HFFc6 (cell line): ENCODE measurements around the gene MYBL2. TPM values are rescaled to one million over a fixed set of nuclear protein-coding genes. Genes with fewer than 3 reads are reported as not detected.

ENCODE experiments used
- DNase-seq: peaks from one replicate; pipeline ENCODE4 v3.0.0-alpha.2; 2018
- H3K27ac Mint-ChIP-seq: 2 replicates; pipeline ENCODE4 v1.8.0; 2020; ENCODE audit warnings: mild to moderate bottlenecking, mixed read lengths
- H3K27me3 Mint-ChIP-seq: 2 replicates; pipeline ENCODE4 v1.8.0; 2021; ENCODE audit warnings: mild to moderate bottlenecking, moderate library complexity, mixed read lengths; ENCODE audit not compliant: insufficient read depth
- H3K36me3 Mint-ChIP-seq: 2 replicates; pipeline ENCODE4 v1.8.0; 2021; ENCODE audit warnings: low read depth, mixed read lengths
- H3K4me1 Mint-ChIP-seq: 2 replicates; pipeline ENCODE4 v1.8.0; 2020; ENCODE audit warnings: low read depth, mixed read lengths
- H3K4me3 Mint-ChIP-seq: 2 replicates; pipeline ENCODE4 v1.8.0; 2020; ENCODE audit warnings: mild to moderate bottlenecking, moderate library complexity, mixed read lengths
- H3K9me3 Mint-ChIP-seq: 2 replicates; pipeline ENCODE4 v1.8.0; 2020; ENCODE audit warnings: mild to moderate bottlenecking, mixed read lengths
- CTCF ChIP-seq: fragments of 200-600 bp; sonication (generic); IDR thresholded peaks from 2 replicates; pipeline ENCODE4 v1.5.0; 2021; ENCODE audit warnings: antibody characterized with exemption, mild to moderate bottlenecking
- total RNA-seq, 6 experiments: library from RNA; stranded (reverse); fragmentation: NEBNext Ultra II Directional; extraction: Animal tissue kit (Norgen Biotek cat#: 25700); gene quantifications; 2 replicates in 1 of 6; 3 replicates in 5 of 6; pipeline ENCODE4 v1.2.3, GENCODE V29; 2021

MYBL2 gene
- total RNA-seq, 6 experiments from 2014 or later = 8.9 to 20.4 (median 20.1) TPM

- Mint-ChIP-seq H3K36me3 (no peaks in the 10 kb centered on the region), H3K27me3 (peaks cover 8% of the 10 kb centered on the region), H3K4me1 (peaks cover 27% of the 10 kb centered on the region), H3K27ac (no peak overlapping the region), H3K4me3 (no peak overlapping the region), H3K9me3 (no peaks in the 10 kb centered on the region)
- DNase-seq = no peak
- TF ChIP-seq CTCF = no peak
Measured at GRCh38 chr20:43728686-43729255, 61.9 kb downstream of the MYBL2 start.

GRCh38 chr20:43731469-43731868, 64.6 kb downstream of the MYBL2 start:
- peaks cover 23% of the 10 kb centered on the region for H3K4me1 Mint-ChIP-seq

GRCh38 chr20:43731927-43732326, 65.0 kb downstream of the MYBL2 start:
- no peak overlapping the region for H3K27ac Mint-ChIP-seq

More at GRCh38 chr20:43731469-43731868, 64.6 kb downstream of the MYBL2 start:
- peak; percentile 32 for DNase-seq
- no peaks in the 10 kb centered on the region for H3K9me3 Mint-ChIP-seq
- H3K27ac Mint-ChIP-seq = no peak overlapping the region
- H3K4me3 Mint-ChIP-seq = no peak overlapping the region
- peaks cover 6% of the 10 kb centered on the region for H3K27me3 Mint-ChIP-seq
- H3K36me3 Mint-ChIP-seq = no peaks in the 10 kb centered on the region
- TF ChIP-seq CTCF = no peak

GRCh38 chr20:43736588-43737158, 69.8 kb downstream of the MYBL2 start:
- Mint-ChIP-seq H3K4me1 (peaks cover 5% of the 10 kb centered on the region; the same call in 1 of the 2 replicates), H3K9me3 (no peaks in the 10 kb centered on the region), H3K27me3 (peaks cover 2% of the 10 kb centered on the region; the same call in 1 of the 2 replicates), H3K27ac (no peak overlapping the region), H3K36me3 (no peaks in the 10 kb centered on the region), H3K4me3 (no peak overlapping the region)
- no peak for DNase-seq
- TF ChIP-seq CTCF = no peak

More at GRCh38 chr20:43731927-43732326, 65.0 kb downstream of the MYBL2 start:
- H3K9me3 Mint-ChIP-seq = no peaks in the 10 kb centered on the region
- H3K27me3 Mint-ChIP-seq = peaks cover 6% of the 10 kb centered on the region
- H3K4me1 Mint-ChIP-seq = peaks cover 18% of the 10 kb centered on the region
- no peak for DNase-seq
- TF ChIP-seq CTCF = no peak
- H3K4me3 Mint-ChIP-seq = no peak overlapping the region
- H3K36me3 Mint-ChIP-seq = no peaks in the 10 kb centered on the region

- H3K27me3 Mint-ChIP-seq = peaks cover 10% of the 10 kb centered on the region; the same call in 1 of the 2 replicates
- H3K36me3 Mint-ChIP-seq = no peaks in the 10 kb centered on the region
- H3K27ac Mint-ChIP-seq = no peak overlapping the region
- no peak for DNase-seq
- H3K9me3 Mint-ChIP-seq = no peaks in the 10 kb centered on the region
- no peak for TF ChIP-seq CTCF
- no peaks in the 10 kb centered on the region for H3K4me1 Mint-ChIP-seq
- no peak overlapping the region for H3K4me3 Mint-ChIP-seq
Measured at GRCh38 chr20:43737925-43738324, 71.0 kb downstream of the MYBL2 start.
